NCI-H146 (cell line): ENCODE measurements around the gene KCTD11.
"Not testable (repeated sequence)": the region's sequence is repeated elsewhere in the genome, so short reads cannot be mapped to it uniquely, and the experiment has no call there.

Experiments
- DNase-seq: peaks from one replicate; lab custom pipeline; 2025; lab: John Stamatoyannopoulos, UW

KCTD11 gene

DNA sequence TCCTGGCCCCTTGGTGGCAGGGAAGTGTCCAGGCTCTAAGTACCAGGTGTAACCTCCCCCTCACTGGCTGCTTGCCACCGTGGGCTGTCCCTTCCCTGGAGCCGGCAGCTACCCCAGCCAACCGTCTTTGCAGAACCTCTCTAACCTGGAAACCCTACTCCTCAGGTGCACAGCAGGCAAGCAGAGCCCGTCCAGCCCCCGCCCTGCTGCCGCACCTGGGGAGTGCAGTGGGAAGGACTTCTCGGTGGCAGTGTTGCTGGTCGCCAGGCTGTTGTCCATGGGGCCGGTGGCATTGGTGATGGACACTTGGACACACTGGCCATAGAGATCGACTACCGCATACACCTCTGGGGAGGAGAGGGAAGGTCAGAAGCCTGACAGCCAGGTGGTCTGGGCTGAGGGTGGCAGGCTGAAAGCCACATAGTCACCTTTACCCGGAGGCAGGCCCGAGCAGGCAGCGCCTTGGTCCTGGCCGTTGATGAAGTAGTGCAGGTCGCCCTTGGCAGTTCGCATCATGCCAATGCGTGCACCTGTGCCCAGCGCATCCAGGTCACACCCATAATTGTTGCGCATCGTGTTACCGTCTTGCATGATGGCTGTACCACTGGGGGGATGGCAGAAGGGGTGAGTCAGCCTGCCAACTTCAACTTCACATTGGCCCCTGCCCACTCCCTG lies 29.3 kb upstream of the KCTD11 start:
- no peak for DNase-seq

DNA sequence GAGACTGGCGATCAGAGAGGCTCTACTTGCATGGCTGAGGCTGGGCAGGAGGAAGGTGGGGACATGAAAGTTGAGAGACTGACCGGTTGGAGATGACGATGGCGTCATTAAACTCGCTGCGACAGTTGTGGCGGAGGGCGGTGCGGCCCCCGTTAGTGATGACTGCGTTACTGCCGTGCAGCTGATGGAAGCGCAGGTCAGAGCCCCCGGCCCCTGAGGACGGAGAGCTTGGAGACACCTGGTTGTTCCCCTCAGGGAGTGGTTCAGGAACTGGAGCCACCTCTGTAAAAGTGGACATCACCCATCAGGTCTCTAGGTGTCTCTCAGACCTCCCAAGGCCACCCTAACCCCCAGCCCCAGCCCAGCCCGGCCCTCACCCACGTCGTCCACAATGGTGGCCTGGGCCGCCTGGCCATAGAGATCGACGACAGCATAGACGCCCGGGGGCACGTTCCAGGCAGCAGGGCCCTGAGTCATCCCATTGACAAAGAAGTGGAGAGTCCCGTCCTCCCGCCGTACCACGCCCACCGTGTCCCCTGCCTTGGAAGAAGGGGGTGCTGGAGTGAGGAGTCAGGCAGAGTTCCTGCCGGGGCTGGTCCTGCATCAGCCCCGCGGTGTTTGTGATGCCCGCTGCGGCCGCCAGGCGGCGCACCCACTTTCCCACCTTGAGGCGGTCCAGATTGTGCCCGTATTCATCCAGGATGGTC lies 28.1 kb upstream of the KCTD11 start:
- no peak for DNase-seq

DNA sequence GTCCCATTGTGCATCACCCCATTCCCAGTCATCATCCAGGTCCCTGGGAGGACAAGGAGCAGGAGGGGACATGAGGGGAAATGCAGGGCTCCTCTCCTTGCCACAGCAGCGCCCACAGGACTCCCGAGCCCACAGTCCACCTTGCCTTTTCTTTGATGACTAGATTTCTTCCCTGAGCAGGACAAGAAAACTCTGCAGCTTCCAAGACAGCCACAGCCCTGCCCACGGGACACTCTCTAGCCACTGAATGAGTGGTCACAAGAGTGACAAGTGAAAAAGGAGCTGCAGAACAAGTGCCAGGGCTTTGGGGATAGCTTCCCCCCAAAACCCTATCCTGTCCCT lies 27.6 kb upstream of the KCTD11 start:
- no peak for DNase-seq

DNA sequence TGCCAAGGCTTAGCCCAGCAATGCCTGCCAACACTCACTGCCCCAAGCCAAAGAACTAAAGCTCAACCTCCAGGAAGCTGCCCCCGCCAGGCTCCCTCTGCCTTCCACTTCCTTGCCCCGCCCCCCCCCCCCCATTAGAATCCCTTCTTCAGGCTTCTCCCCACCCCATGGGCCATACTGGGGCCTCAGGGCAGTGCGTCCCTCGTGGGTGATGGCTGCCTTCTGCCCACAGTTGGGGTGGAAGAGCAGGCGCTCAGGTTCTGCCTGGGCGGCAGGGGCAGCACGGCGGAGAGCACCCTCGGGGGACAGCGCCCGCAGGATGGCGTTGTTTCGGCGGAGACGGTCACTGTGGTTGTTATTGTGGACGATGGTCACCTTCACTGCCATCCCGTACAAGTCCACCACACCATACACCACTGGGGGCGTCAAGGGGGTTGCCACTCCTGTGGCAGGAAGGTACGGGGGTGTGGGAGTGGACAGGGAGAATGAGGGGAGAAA lies 26.9 kb upstream of the KCTD11 start:
- DNase-seq: no peak

DNA sequence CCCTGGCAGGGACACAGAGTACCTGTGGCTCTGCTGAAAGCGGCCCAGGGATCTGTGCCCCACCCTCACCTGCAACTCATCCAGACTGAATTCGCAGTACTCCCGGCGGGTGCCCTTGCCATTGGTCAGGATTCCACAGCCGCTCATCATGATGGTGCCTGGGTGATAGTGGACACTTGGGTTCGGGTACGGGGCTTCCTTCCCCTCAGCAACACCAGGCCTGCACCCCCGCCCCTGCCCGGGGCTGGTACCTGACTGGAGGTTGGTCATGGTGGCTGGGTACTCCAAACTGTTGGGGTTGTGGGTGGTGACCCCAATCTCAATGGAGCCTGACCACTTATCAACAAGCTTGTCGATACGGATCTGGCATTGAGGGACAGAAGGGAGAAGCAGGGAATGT lies 25.8 kb upstream of the KCTD11 start:
- DNase-seq: no peak

DNA sequence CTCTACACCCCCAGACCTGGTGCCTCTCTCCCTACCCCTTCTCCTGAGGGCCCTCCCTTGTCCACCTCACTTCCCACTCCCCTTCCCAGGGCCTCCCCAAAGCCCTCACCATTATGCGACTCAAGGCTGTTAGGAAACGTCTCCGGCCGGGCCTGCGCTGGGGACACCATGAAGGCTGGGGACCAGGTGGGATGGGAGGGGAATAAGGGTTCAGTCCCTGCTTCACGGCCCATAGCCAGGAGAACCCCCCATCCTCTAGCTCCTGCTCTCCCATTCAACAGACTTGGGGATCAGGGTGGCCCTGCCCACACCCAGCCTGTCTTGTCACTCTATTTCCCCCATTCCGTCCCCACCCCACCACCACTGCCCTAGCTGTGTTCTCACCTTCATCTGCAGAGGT lies 24.9 kb upstream of the KCTD11 start:
- no peak for DNase-seq

DNA sequence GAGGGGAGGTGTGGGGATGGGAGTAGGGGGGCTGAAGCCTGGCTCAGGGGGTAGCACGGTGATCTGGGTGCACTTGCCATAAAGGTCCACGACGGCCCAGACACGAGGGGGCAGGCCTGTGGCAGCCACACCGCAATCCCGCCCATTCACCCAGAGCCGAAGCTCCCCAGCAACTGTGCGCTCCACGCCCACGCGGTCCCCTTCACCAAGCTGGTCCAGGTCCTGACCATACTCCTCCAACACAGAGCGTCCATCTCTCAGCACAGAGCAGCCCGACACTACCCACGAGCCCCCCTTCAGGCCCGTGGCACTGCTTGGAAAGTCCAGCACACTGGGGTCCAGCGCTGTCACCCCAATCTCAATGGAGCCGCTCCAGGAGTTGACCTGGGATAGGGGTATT lies 24.5 kb upstream of the KCTD11 start:
- no peak for DNase-seq

DNA sequence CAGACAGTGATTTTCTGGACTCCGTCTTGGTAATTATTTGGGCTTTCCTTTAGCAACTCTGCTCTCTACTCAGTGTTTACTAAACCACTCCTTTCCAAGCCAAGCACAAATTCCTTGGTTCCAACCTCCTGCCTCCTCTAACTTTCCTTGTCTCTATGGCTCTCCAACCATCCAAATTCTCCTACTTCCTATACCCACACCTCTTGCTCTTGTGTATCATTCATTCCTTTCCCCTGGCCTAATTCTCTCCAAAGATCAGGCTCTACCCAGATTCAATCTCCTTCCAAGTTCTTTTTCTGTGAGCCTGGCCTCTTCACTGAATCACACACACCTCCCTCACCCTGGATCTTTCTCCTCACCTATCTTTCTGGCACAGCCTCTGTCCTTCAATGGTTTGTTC lies 24.0 kb upstream of the KCTD11 start:
- DNase-seq: no peak

DNA sequence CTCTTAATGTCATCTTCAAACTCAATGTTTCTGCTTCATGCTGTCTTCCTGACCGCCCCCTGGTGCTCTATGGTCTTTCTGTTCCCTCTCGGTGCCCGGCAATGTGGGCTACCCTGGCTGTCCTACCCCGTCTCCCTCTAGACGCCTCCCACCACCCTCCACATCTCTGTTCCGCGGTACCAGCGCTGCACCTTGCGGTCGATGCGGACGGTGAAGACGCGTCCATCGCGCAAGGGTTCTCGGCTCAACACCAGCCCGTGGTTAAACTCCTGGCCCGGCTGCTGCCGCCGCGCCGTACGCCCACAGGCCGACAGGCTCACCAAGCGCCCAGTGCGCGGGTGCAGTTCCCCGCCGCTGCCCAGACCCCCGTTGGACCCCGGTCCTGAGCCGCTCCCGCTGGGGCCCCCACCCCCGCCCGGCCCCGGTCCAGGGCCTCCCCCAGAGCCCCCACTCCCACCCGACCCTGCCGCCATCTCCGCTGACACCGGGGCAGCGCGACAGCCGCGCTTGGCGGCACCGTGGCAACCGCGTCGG lies 23.1 kb upstream of the KCTD11 start, which contains the start of gene NEURL4:
Gene NEURL4 (minus strand): TSS at position 496 of the 534 bp plus-strand sequence. CDS start 23 bp downstream, at position 473.
- DNase-seq: peak; percentile 62

DNA sequence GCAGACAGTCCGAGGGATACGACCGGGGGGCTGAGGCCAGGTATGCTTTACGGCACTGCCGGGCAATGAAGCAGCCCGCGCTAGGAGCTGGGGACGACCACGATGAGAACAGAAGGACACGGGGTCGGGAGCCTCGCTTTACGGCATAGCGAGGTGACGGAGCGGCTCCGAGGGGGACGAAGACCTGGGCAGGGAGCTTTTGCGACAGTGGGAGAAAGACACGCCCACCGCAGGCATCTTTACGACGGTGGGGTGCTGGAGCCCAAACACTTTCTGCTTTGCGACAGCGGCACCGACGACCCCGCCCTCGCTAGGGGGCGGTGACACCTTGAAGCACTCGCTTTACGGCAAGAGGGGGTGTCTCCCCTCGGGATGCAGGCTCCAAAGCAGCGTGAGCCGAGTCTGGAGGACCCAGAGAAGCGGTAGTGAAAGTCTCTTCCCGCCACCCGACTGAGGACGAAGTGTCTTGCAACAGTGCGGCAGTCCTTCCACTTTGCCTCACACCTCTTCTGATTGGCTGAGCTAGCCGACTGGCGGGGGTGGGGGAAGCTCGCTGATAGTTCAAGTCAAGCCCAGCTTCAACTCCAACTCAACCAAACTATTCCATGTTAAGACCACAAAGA lies 22.5 kb upstream of the KCTD11 start:
- peak; percentile 98 for DNase-seq

DNA sequence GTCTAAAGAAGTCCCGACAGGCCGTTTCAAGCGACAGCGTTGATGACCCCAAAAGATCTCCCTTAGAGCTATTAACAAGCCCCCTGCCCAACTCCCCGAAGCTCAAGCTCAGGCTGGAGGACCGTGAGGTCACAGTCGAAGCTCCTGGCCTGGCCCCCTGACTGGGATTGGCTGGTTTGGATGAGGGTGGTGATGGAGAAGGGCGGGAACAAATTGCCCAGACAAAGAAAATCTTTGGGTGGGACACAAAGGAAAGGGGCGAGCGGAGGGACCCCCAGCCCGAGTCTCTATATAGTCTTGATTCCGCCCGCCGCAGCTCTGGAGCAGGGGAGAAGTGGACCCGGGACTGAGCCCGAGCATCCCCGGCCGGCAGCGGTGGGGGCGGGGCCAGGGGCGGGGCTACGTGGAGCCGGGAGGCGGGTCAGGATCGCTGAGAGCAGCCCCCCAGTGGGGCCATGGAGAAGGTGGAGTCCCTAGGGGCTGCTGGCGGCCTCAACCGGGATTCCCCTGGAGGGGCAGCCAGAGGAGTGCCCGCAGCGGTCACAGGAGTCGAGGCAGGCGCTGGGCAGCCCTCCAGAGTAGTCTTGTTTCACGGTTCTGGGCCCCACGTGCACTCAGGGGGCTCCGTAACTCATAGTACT lies 21.8 kb upstream of the KCTD11 start:
- DNase-seq: peak; percentile 86

DNA sequence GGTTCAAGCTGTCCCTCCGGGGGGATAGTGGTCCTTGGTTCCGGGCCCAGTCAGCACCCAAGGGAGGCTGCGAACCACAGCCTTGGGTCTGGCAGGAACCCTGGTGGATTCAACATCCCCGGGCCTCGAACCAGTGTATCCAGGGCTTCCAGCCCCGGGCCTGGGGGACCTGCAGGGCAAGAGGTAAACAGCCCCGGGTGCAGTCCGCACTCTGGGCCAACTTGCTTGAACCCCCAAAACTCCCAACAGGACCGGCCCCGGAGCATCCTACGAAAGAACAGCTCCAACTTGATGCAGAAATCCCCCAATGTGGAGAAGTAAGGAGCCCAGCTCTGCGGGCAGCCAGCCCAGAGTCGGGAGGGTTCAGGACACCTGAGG lies 21.3 kb upstream of the KCTD11 start:
- no peak for DNase-seq

DNA sequence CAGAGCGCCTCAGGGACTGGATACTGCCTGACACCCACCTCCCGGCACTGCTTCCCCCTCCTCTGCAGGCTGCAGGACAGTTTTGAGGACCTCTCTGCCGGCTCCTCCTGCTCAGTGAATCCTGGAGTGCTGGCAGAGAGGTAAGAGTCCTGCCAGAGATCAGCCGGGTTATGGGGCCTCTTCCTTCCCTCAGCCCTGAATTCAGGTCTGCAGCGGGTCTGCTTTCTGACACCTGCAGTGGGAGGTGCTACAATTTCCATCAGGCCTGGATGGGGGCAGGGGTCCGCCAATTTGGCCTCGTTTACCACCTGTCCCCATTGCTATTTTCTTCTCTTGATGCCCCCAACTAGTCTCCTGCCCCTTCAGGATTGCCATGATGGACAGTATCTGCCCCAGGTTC lies 19.9 kb upstream of the KCTD11 start:
- DNase-seq: no peak

DNA sequence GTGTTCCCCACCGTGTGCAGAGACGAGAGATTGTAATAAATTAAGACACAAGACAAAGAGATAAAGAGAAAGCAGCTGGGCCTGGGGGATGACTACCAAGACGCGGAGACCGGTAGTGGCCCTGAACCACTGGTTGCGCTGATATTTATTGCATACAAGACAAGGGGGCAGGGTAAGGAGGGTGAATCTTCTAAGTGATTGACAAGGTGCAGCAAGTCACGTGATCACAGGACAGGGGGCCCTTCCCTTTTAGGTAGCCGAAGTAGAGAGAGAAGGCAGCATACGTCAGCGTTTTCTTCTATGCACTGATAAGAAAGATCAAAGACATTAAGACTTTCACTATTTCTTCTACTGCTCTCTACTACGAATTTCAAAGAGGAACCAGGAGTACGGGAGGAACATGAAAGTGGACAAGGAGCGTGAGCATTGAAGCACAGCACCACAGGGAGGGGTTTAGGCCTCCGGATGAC lies 19.3 kb upstream of the KCTD11 start:
- DNase-seq: not testable (repeated sequence)

DNA sequence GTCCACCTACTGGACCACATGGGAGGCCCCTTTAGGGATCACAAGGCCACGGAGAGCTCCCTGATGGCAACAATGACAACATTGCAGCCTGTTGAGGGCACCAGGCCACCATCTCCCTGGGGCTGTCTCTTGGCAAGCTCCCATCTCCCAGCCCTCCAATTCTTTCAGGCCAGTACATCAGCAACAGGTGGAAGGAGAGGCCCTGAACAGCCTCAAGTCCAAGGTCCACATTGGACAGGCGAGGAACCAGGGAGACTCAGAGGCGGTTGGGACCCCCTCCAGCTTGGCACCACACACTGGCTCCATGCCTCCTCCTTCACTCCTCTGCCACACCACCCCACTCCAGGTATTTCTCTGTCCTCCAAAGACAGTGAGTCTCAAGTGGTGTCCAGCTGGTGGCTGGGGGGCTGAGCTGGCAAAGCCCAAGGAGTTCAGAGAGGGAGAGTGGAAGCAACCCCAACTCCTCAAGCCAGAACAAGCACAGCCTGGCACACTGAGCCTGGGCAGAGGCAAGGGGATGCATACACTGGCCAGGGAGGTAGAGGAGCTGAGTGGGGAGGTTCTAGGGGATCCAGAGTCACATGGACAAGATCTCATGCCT lies 16.9 kb upstream of the KCTD11 start:
- no peak for DNase-seq

DNA sequence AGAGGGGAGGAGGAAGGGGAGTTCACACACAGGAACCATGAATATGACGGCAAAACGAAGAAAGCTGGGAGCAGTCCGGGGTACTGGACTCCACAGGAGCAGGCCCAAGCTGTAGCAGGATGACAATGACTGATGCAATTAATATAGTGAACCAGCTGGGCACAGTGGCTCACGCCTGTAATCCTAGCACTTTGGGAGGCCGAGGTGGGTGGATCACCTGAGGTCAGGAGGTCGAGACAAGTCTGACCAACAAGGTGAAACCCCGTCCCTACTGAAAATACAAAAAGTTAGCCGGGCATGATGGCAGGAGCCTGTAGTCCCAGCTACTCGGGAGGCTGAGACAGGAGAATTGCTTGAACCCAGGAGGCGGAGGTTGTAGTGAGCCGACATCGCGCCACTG lies 16.2 kb upstream of the KCTD11 start:
- not testable (repeated sequence) for DNase-seq

DNA sequence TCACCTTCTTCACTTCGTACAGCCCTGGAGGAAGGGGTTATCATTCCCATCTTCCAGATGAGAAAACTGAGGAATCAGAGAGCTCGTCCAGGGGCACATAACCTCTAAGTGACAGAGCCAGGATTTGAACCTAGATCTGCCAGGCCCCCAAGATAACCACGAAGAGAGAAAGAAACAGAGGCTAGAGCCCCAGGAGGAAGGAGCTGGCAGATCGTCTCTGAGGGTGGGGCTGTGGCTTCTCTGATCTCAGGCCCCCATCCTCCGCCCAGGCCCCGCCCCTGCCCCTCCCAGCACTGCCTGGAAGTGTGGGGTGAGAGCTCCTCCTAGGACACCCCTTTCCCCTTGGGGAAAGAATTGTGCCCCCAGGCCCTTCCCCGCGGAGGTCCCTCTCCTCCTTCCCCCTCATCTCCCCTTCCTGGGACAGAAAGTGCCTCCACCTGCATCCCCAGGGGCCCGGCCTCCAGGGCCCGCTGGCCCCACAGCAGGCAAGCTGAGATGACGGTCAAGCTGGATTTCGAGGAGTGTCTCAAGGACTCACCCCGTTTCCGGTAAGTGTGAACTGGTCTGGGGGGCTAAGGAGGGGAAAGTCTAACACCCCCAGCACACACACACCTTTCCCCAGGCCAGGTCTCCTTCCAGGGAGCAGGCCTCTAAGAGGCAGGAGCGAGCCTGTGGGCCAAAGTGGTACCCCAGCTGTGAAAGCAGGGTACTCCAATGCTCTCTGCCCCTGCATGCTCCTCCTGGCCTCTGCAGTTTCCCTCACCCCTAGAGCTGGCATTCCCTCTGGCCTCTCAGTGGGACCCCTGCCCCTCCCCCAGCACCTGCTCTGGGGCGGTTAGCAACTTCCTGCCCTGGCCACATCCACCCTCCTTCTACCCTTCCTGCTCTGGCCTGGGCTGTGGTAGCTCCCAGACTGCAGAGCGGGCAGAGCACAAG lies 15.5 kb upstream of the KCTD11 start, which contains the start of gene ACAP1:
Gene ACAP1 (plus strand): TSS at position 290 of the 936 bp plus-strand sequence. CDS start 206 bp downstream, at position 496.
- no peak for DNase-seq

DNA sequence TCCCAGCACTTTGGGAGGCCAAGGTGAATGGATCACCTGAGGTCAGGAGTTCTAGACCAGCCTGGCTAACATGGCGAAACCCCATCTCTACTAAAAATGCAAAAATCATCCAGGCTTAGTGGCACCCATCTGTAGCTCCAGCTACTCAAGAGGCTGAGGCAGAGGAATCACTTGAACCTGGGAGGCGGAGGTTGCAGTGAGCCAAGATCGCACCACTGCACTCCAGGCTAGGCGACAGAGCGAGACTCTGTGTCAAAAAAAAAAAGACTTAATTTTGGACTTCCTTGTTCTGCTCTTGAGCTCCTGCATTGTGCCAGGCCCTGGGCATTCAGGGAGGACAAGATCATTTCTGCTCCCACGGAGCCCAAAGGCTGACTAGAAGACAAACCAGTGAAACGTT lies 14.4 kb upstream of the KCTD11 start:
- not testable (repeated sequence) for DNase-seq

DNA sequence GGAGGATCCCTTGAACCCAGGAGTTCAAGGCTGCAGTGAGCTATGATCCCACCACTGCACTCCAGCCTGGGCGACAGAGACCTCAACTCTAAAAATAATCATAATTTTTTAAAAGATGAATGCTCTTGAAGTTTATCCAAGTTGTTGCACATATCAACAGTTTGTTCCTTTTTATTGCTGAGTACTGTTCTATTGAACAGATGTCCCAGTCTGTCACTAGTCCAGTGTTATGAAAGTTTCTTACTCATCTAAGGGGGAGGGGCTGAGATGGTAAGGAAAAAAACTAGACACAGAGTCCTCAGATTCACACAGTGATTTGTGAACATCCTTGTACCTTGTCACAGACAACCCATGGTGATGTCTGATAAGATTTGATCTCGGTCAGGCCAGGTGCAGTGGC lies 11.8 kb upstream of the KCTD11 start:
- DNase-seq: no peak

DNA sequence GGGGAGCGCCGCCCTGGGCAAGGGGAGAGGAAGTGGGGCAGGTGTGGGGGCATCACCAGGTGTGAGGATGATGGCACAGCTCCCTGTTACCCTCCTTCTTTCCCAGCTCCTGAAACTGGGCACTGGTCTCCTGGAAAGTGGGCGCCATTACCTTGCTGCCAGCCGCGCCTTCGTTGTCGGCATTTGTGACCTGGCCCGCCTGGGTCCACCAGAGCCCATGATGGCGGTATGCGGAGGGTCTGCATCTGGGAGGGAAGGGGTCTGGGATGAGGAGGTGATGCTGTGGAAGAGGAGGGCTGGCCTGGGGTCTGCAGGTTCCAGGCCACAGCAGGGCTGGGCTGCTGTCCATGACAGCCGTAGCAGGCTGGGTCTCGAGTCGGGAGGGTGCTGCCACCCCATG lies 10.1 kb upstream of the KCTD11 start:
- DNase-seq: no peak

DNA sequence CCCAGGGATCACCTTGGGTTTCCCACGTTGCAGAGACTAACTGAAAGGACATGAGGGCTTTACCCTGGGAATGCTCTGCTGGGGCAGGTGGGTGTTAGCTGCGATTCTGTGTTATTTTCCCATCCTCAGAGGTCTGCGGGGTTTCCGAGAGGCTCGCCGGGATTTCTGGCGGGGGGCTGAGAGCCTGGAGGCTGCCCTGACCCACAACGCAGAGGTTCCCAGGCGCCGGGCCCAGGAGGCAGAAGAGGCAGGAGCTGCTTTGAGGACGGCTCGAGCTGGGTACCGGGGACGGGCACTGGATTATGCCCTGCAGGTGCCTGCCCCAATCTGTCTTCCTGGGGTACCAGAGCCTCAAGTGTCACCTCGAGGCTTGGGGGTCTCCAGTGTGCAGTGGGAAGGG lies 8.7 kb upstream of the KCTD11 start:
- DNase-seq: no peak
